Measurements from ENCODE around the gene ATP12A.

The ATP12A gene

GRCh38 chr13:24648983-24649687 lies 31.1 kb upstream of the ATP12A start:
- no peak overlapping the region for H3K27ac ChIP-seq (ENCODE audit: insufficient read depth, low read depth, low read length, poor library complexity, severe bottlenecking)
- no peaks in the 10 kb centered on the region for H3K27me3 ChIP-seq (ENCODE audit: control insufficient read depth, insufficient read depth, low read length, poor library complexity, severe bottlenecking)
- H3K4me1 ChIP-seq (ENCODE audit: control insufficient read depth, insufficient read depth, low read length): no peaks in the 10 kb centered on the region
- no peaks in the 10 kb centered on the region for H3K9me3 ChIP-seq (ENCODE audit: control insufficient read depth, low read length)
- 91 to 92% methylated on average over 14 of the region's 14 CpGs for WGBS, 2 experiments
- no peak overlapping the region for H3K4me3 ChIP-seq (ENCODE audit: insufficient read depth, low read depth, low read length)
- H3K36me3 ChIP-seq (ENCODE audit: control insufficient read depth, insufficient read depth, low read length): no peaks in the 10 kb centered on the region

- Histone ChIP-seq H3K36me3 (ENCODE audit: control insufficient read depth, insufficient read depth, low read length) (no peaks in the 10 kb centered on the region), H3K27me3 (ENCODE audit: control insufficient read depth, insufficient read depth, low read length, poor library complexity, severe bottlenecking) (no peaks in the 10 kb centered on the region), H3K9me3 (ENCODE audit: control insufficient read depth, low read length) (no peaks in the 10 kb centered on the region), H3K4me3 (ENCODE audit: insufficient read depth, low read depth, low read length) (no peak overlapping the region), H3K4me1 (ENCODE audit: control insufficient read depth, insufficient read depth, low read length) (no peaks in the 10 kb centered on the region), H3K27ac (ENCODE audit: insufficient read depth, low read depth, low read length, poor library complexity, severe bottlenecking) (no peak overlapping the region)
- WGBS, 2 experiments: 87 to 94% methylated on average over 2 of the region's 2 CpGs
Measured at GRCh38 chr13:24649688-24650043, 30.5 kb upstream of the ATP12A start.

GRCh38 chr13:24650161-24650560 lies 30.0 kb upstream of the ATP12A start:
- no peak overlapping the region for H3K4me3 ChIP-seq (ENCODE audit: insufficient read depth, low read depth, low read length)
- H3K4me1 ChIP-seq (ENCODE audit: control insufficient read depth, insufficient read depth, low read length): no peaks in the 10 kb centered on the region
- H3K27ac ChIP-seq (ENCODE audit: insufficient read depth, low read depth, low read length, poor library complexity, severe bottlenecking): no peak overlapping the region
- H3K9me3 ChIP-seq (ENCODE audit: control insufficient read depth, low read length): no peaks in the 10 kb centered on the region
- no peaks in the 10 kb centered on the region for H3K36me3 ChIP-seq (ENCODE audit: control insufficient read depth, insufficient read depth, low read length)
- H3K27me3 ChIP-seq (ENCODE audit: control insufficient read depth, insufficient read depth, low read length, poor library complexity, severe bottlenecking): no peaks in the 10 kb centered on the region
- 91% methylated on average over 2 of the region's 3 CpGs for WGBS, 2 experiments

- H3K4me3 ChIP-seq (ENCODE audit: insufficient read depth, low read depth, low read length): no peak overlapping the region
- H3K36me3 ChIP-seq (ENCODE audit: control insufficient read depth, insufficient read depth, low read length): no peaks in the 10 kb centered on the region
- no peaks in the 10 kb centered on the region for H3K9me3 ChIP-seq (ENCODE audit: control insufficient read depth, low read length)
- no peaks in the 10 kb centered on the region for H3K27me3 ChIP-seq (ENCODE audit: control insufficient read depth, insufficient read depth, low read length, poor library complexity, severe bottlenecking)
- H3K4me1 ChIP-seq (ENCODE audit: control insufficient read depth, insufficient read depth, low read length): no peaks in the 10 kb centered on the region
- WGBS, 2 experiments: 93 to 94% methylated on average over 7 of the region's 7 CpGs
- H3K27ac ChIP-seq (ENCODE audit: insufficient read depth, low read depth, low read length, poor library complexity, severe bottlenecking): no peak overlapping the region
Measured at GRCh38 chr13:24651718-24652345, 28.4 kb upstream of the ATP12A start.

GRCh38 chr13:24652359-24652758 lies 27.8 kb upstream of the ATP12A start:
- Histone ChIP-seq H3K27me3 (ENCODE audit: control insufficient read depth, insufficient read depth, low read length, poor library complexity, severe bottlenecking) (no peaks in the 10 kb centered on the region), H3K36me3 (ENCODE audit: control insufficient read depth, insufficient read depth, low read length) (no peaks in the 10 kb centered on the region), H3K4me3 (ENCODE audit: insufficient read depth, low read depth, low read length) (no peak overlapping the region), H3K4me1 (ENCODE audit: control insufficient read depth, insufficient read depth, low read length) (no peaks in the 10 kb centered on the region), H3K9me3 (ENCODE audit: control insufficient read depth, low read length) (no peaks in the 10 kb centered on the region), H3K27ac (ENCODE audit: insufficient read depth, low read depth, low read length, poor library complexity, severe bottlenecking) (no peak overlapping the region)
- 90 to 94% methylated on average over 2 to 3 of the region's 3 CpGs for WGBS, 2 experiments

GRCh38 chr13:24654741-24655140 lies 25.5 kb upstream of the ATP12A start:
- Histone ChIP-seq H3K9me3 (ENCODE audit: control insufficient read depth, low read length) (no peaks in the 10 kb centered on the region), H3K4me1 (ENCODE audit: control insufficient read depth, insufficient read depth, low read length) (no peaks in the 10 kb centered on the region), H3K4me3 (ENCODE audit: insufficient read depth, low read depth, low read length) (no peak overlapping the region), H3K36me3 (ENCODE audit: control insufficient read depth, insufficient read depth, low read length) (no peaks in the 10 kb centered on the region), H3K27ac (ENCODE audit: insufficient read depth, low read depth, low read length, poor library complexity, severe bottlenecking) (no peak overlapping the region), H3K27me3 (ENCODE audit: control insufficient read depth, insufficient read depth, low read length, poor library complexity, severe bottlenecking) (no peaks in the 10 kb centered on the region)
- 92 to 94% methylated on average over 6 to 7 of the region's 7 CpGs for WGBS, 2 experiments

- no peaks in the 10 kb centered on the region for H3K4me1 ChIP-seq (ENCODE audit: control insufficient read depth, insufficient read depth, low read length)
- H3K9me3 ChIP-seq (ENCODE audit: control insufficient read depth, low read length): no peaks in the 10 kb centered on the region
- no peaks in the 10 kb centered on the region for H3K27me3 ChIP-seq (ENCODE audit: control insufficient read depth, insufficient read depth, low read length, poor library complexity, severe bottlenecking)
- no peak overlapping the region for H3K27ac ChIP-seq (ENCODE audit: insufficient read depth, low read depth, low read length, poor library complexity, severe bottlenecking)
- no peak overlapping the region for H3K4me3 ChIP-seq (ENCODE audit: insufficient read depth, low read depth, low read length)
- H3K36me3 ChIP-seq (ENCODE audit: control insufficient read depth, insufficient read depth, low read length): no peaks in the 10 kb centered on the region
- WGBS, 2 experiments: 91 to 100% methylated on average over 2 to 3 of the region's 3 CpGs
Measured at GRCh38 chr13:24659239-24659638, 21.0 kb upstream of the ATP12A start.

- Histone ChIP-seq H3K36me3 (ENCODE audit: control insufficient read depth, insufficient read depth, low read length) (no peaks in the 10 kb centered on the region), H3K27me3 (ENCODE audit: control insufficient read depth, insufficient read depth, low read length, poor library complexity, severe bottlenecking) (no peaks in the 10 kb centered on the region), H3K4me3 (ENCODE audit: insufficient read depth, low read depth, low read length) (no peak overlapping the region), H3K4me1 (ENCODE audit: control insufficient read depth, insufficient read depth, low read length) (no peaks in the 10 kb centered on the region), H3K9me3 (ENCODE audit: control insufficient read depth, low read length) (no peaks in the 10 kb centered on the region), H3K27ac (ENCODE audit: insufficient read depth, low read depth, low read length, poor library complexity, severe bottlenecking) (no peak overlapping the region)
- 84 to 90% methylated on average over 2 of the region's 4 CpGs for WGBS, 2 experiments
Measured at GRCh38 chr13:24660023-24660741, 20.0 kb upstream of the ATP12A start.

GRCh38 chr13:24661713-24662112 lies 18.5 kb upstream of the ATP12A start:
- H3K4me1 ChIP-seq (ENCODE audit: control insufficient read depth, insufficient read depth, low read length): no peaks in the 10 kb centered on the region
- WGBS, 2 experiments: 92 to 95% methylated on average over 5 of the region's 5 CpGs
- H3K9me3 ChIP-seq (ENCODE audit: control insufficient read depth, low read length): no peaks in the 10 kb centered on the region
- H3K27me3 ChIP-seq (ENCODE audit: control insufficient read depth, insufficient read depth, low read length, poor library complexity, severe bottlenecking): no peaks in the 10 kb centered on the region
- no peak overlapping the region for H3K27ac ChIP-seq (ENCODE audit: insufficient read depth, low read depth, low read length, poor library complexity, severe bottlenecking)
- no peaks in the 10 kb centered on the region for H3K36me3 ChIP-seq (ENCODE audit: control insufficient read depth, insufficient read depth, low read length)
- H3K4me3 ChIP-seq (ENCODE audit: insufficient read depth, low read depth, low read length): no peak overlapping the region

Measured in ectodermal cell (in vitro differentiated cells).